GOT3 (cell line): ENCODE data around the gene NUP93.

Experiments
- DNase-seq: peaks from one replicate; lab custom pipeline; 2025; ENCODE audit warnings: mixed read lengths; lab: John Stamatoyannopoulos, UW

The NUP93 gene

GRCh38 chr16:56817938-56818337, 88.0 kb downstream of the NUP93 start:
- DNase-seq: no peak

GRCh38 chr16:56823081-56823733, 93.3 kb downstream of the NUP93 start:
- no peak for DNase-seq

- no peak for DNase-seq
Observed at GRCh38 chr16:56824331-56824730, 94.4 kb downstream of the NUP93 start.

DNA sequence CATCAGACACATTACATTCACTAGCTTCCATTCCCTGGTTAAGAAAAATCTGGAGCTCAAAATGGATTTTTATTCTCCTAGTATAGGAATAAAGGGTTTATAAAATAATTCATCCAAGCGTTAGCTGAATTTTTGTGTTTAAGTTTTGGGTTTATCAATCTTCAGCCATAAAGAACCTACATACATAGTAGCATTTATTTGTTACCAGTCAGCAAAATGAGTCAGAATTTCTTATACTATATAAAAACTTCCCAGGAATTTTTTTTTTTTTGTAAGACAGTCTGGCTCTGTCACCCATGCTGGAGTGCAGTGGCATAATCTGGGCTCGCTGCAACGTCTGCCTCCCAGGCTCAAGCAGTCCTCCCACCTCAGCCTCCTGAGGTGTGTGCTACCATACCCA, 94.9 kb downstream of the NUP93 start:
- DNase-seq: no peak

GRCh38 chr16:56825826-56826225, 95.9 kb downstream of the NUP93 start:
- no peak for DNase-seq

DNA sequence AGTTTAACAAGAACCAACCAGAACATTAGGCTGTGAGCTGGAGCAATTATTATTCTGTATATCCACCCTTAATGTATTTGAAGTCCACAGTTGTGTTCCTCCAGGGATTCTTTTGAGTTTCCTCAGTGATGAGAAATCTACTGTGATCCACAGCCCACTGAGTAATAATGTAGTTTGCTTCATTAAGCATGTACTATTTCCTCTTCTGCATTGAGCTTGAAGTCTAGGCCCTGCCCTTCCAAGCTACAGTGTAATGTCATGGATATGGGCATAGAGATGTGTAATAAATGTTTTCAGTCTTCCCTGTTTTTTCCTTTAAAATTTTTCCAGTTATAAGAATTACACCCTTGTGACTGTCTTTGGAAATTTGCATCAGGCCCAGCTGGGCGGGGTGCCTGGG, 98.7 kb downstream of the NUP93 start:
- DNase-seq: no peak

DNA sequence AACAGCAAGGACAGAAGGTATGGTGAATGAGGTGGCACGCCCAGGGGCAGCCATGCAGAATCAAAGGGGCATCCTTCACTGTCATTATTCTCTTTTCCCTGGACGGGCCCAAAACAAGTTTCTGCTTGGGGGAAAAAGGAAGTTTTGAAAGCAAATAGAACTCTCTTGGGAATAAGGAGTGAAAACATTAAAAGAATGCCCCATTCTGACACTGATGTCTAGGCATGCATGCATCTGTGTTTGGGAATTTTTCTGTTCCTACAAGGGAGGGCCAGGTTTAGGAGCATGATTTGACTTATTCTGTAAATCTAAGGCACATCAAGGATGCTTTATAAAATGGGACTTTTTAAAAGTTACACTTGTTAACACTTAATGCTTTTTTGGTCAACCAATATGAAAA, 100.7 kb downstream of the NUP93 start:
- no peak for DNase-seq

DNA sequence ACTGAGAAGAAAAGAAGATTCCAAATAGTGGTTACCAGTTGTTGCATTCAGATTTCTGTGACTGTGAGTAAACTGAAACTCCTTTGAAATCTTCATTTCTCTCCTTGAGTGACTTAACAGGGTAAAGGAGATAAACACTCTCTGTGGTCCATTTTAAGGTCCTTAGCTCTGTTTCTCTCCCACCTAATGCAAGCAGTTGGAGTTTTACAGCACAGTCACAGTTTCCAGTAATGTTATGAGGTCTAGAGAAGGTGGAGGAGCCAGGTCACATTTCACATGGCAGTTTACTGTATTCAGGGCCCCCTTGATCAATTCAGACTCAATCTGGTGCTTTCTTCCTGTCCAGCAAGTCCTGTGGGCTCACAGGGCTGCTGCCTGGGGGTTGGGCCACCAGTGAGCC, 102.8 kb downstream of the NUP93 start:
- DNase-seq: no peak

GRCh38 chr16:56833243-56833970, 103.5 kb downstream of the NUP93 start:
- DNase-seq: no peak

DNA sequence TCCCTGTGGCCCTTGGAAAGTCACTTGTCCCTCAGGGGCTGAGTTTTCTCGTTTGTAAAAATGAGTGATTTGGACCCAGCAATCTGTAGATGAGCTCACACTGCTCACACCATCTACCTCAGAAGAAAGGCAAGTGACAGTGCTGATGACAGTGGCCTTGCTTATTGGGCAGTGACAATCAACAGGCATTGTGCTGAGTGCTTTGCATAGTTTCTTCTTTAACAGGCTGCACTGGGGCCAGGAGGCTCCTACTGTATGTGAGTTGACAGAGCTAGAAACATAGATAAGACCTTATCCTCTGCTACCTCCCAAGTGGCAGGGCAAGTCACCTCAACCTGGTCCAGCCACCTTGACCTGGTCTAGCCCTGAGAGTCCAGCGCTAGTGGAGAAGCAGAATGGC, 105.4 kb downstream of the NUP93 start:
- no peak for DNase-seq

- no peak for DNase-seq
Observed at GRCh38 chr16:56836410-56837230, 106.7 kb downstream of the NUP93 start.

GRCh38 chr16:56838622-56839337, 108.9 kb downstream of the NUP93 start:
- no peak for DNase-seq

- DNase-seq: no peak
Observed at GRCh38 chr16:56841233-56841632, 111.3 kb downstream of the NUP93 start.

GRCh38 chr16:56841659-56842058, 111.7 kb downstream of the NUP93 start:
- no peak for DNase-seq

DNA sequence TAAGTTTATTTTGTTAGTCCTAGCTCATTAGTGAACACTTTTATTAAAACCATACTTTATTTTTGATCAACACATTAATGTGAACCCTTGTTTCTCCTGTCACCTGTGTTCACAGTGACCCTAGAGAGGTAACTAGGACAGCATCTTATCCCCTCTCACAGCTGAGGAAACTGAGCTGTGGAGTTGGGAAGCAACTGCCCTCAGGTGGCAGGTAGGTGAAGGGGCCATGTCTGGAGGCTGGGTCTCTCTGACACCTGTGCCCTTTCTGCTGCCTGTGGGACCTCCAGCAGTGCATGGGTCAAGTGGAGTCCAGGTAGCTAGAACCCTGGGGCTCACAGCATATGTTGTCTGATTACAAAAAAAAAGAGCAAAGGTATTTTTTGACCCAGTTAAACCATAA, 112.2 kb downstream of the NUP93 start:
- DNase-seq: no peak

GRCh38 chr16:56844056-56844455, 114.1 kb downstream of the NUP93 start:
- no peak for DNase-seq

GRCh38 chr16:56847173-56847910, 117.4 kb downstream of the NUP93 start:
- no peak for DNase-seq

GRCh38 chr16:56848029-56848936, 118.4 kb downstream of the NUP93 start:
- DNase-seq: no peak

DNA sequence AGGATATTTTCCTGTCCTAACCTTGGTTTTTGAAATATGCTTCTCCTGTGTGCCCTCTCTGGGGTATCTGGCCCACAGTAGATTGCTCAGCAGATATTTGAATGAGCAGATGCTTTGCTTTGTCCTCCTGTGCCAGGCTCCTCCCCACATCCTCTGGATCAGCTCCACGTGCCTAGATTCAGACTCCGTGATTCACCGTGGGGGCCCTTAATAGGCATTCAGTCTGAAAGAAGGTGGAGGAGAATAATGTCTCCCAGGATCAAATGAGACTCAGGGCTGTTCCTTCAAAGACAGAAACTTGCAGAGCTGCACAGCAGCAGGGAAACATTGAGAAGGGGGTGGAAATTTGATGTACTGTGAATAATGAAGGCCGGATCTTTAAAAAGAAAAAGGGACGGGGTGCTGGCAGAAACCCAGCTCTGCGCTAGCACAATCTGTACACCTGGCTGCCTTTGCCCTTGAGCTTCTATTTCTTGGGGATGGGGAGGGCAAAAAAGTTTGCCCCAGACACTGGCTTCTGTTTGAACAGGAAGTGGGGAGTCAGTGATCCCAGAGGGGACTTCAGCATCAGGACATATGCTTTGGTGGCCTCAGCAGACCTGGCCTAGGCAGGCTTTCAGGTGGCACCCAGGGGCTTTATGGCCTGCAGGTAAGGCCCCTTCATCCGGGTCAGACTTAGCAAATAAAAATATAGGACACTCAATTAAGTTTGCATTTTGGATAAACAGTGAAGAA, 119.2 kb downstream of the NUP93 start:
- DNase-seq: no peak
